Suprapubic skin (tissue), 4 donors: Measurements from ENCODE around the gene COIL. TPM values are rescaled to one million over a fixed set of nuclear protein-coding genes. Genes with fewer than 3 reads are reported as not detected.

ENCODE experiments used
- DNase-seq, 2 donors: peaks; one replicate each; pipeline ENCODE4 v3.0.0-alpha.2; 2019; ENCODE audit warnings: low spot score in 2 of 2
- H3K27ac ChIP-seq: fragments of 200-600 bp; sonication (generic); one replicate; pipeline ENCODE4 v1.5.1; 2019
- H3K27me3 ChIP-seq: fragments of 200-600 bp; sonication (generic); one replicate; pipeline ENCODE4 v1.5.1; 2019
- H3K36me3 ChIP-seq: fragments of 200-600 bp; sonication (generic); one replicate; pipeline ENCODE4 v1.5.1; 2019
- H3K4me1 ChIP-seq: fragments of 200-600 bp; sonication (generic); one replicate; pipeline ENCODE4 v1.5.1; 2019
- H3K4me3 ChIP-seq: fragments of 200-600 bp; sonication (generic); one replicate; pipeline ENCODE4 v1.5.1; 2019; ENCODE audit warnings: mild to moderate bottlenecking
- H3K9me3 ChIP-seq: fragments of 200-600 bp; sonication (generic); one replicate; pipeline ENCODE4 v1.5.1; 2019
- CTCF ChIP-seq, 2 donors: fragments of 200-600 bp in 1 of 2; fragments of 450-650 bp in 1 of 2; sonication (generic) in 1 of 2; IDR thresholded peaks; one replicate each; pipeline ENCODE4 v1.5.1; 2016 to 2019; ENCODE audit warnings: antibody characterized with exemption in 2 of 2, mild to moderate bottlenecking in 1 of 2, moderate library complexity in 1 of 2
- EP300 ChIP-seq: sonication (generic); formaldehyde crosslinking; IDR thresholded peaks from one replicate; pipeline ENCODE4 v1.6.1; 2017; ENCODE audit warnings: antibody characterized with exemption
- POLR2A ChIP-seq, 2 donors: fragments of 450-650 bp; IDR thresholded peaks; one replicate each; pipeline ENCODE4 v1.6.1; 2017; ENCODE audit warnings: antibody characterized with exemption in 2 of 2, mild to moderate bottlenecking in 2 of 2, moderate library complexity in 2 of 2
- POLR2AphosphoS5 ChIP-seq, 3 donors: sonication (generic); formaldehyde crosslinking; IDR thresholded peaks; one replicate each; pipeline ENCODE4 v1.6.1; 2017; ENCODE audit warnings: antibody characterized with exemption in 3 of 3
- WGBS: methylation state at CpG from one replicate; pipeline ENCODE4 v1.1.5; 2018; 5-methylcytosine and 5-hydroxymethylcytosine counted together
- total RNA-seq, 4 donors: library from RNA; depleted of rRNA; stranded (reverse); fragments of >200 nt; gene quantifications; one replicate each; pipeline ENCODE4 v1.1.0, GENCODE V29; 2016

The COIL gene
- total RNA-seq, 4 donors from 2014 or later: 13.0 to 15.6 (median 14.0) TPM

GRCh38 chr17:56994009-56994792, 33.4 kb upstream of the COIL start:
- H3K36me3 ChIP-seq: peaks cover 65% of the 10 kb centered on the region
- 87% methylated on average over 4 of the region's 4 CpGs for WGBS
- no peak for DNase-seq

GRCh38 chr17:56992364-56992763, 31.5 kb upstream of the COIL start:
- no peak for DNase-seq
- Histone ChIP-seq H3K27ac (no peak overlapping the region), H3K36me3 (peaks cover 73% of the 10 kb centered on the region), H3K9me3 (no peaks in the 10 kb centered on the region), H3K4me3 (no peak overlapping the region), H3K27me3 (no peaks in the 10 kb centered on the region), H3K4me1 (peaks cover 7% of the 10 kb centered on the region)
- TF ChIP-seq POLR2A (IDR thresholded peaks at IDR 0.05): no peak
- TF ChIP-seq EP300: no peak
- TF ChIP-seq POLR2AphosphoS5 (IDR thresholded peaks at IDR 0.05): no peak
- TF ChIP-seq CTCF (IDR thresholded peaks at IDR 0.05): no peak
- 78% methylated on average over 1 of the region's 1 CpG for WGBS

More at GRCh38 chr17:56994009-56994792, 33.4 kb upstream of the COIL start:
- no peak overlapping the region for H3K4me3 ChIP-seq
- peaks cover 7% of the 10 kb centered on the region for H3K4me1 ChIP-seq
- no peak overlapping the region for H3K27ac ChIP-seq
- no peak for TF ChIP-seq POLR2AphosphoS5 (IDR thresholded peaks at IDR 0.05)
- H3K27me3 ChIP-seq: no peaks in the 10 kb centered on the region
- no peaks in the 10 kb centered on the region for H3K9me3 ChIP-seq

DNA sequence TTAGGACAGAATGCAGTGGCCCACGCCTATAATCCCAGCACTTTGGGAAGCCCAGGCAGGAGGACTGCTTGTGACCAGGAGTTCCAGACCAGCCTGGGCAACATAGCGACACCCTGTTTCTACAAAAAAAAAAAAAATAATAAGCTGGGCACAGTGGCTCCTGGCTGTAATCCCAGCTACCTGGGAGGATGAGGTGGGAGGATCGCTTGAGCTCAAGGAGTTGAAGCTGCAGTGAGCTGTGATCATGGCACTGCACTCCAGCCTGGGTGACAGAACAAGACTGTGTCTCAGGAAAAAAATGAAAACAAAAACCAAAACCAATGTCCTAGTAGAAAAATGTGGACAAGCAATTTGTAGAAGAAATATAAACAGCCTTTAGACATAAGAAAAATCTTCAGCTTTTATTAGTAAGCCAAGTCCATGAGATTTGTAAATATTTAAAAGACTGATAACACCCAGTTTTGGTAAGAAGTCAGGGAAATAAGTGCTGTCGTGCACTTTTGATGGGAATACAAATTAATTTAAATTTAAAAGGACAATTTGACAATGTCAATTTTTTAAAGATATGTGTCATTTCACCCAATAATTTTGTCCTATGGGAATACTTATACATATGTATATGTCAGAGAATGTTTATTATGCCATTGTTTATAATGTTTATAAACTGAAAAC, 28.2 kb upstream of the COIL start:
- TF ChIP-seq EP300 (no peak), CTCF (IDR thresholded peaks at IDR 0.05) (no peak), POLR2A (IDR thresholded peaks at IDR 0.05) (no peak), POLR2AphosphoS5 (IDR thresholded peaks at IDR 0.05) (no peak)
- no peak for DNase-seq
- 92% methylated on average over 4 of the region's 4 CpGs for WGBS

GRCh38 chr17:56987283-56987834, 26.5 kb upstream of the COIL start:
- DNase-seq: no peak
- no peak for TF ChIP-seq POLR2A (IDR thresholded peaks at IDR 0.05)
- TF ChIP-seq POLR2AphosphoS5 (IDR thresholded peaks at IDR 0.05): no peak
- TF ChIP-seq EP300: no peak
- no peak for TF ChIP-seq CTCF (IDR thresholded peaks at IDR 0.05)
- Histone ChIP-seq H3K9me3 (no peaks in the 10 kb centered on the region), H3K27me3 (no peaks in the 10 kb centered on the region), H3K4me1 (peaks cover 6% of the 10 kb centered on the region), H3K4me3 (no peak overlapping the region), H3K36me3 (peaks cover 56% of the 10 kb centered on the region), H3K27ac (no peak overlapping the region)
- 79% methylated on average over 11 of the region's 11 CpGs for WGBS

More for the DNA sequence above, 28.2 kb upstream of the COIL start:
- H3K36me3 ChIP-seq: peaks cover 63% of the 10 kb centered on the region
- H3K4me3 ChIP-seq: no peak overlapping the region
- H3K4me1 ChIP-seq: peaks cover 1% of the 10 kb centered on the region
- H3K27ac ChIP-seq: no peak overlapping the region
- no peaks in the 10 kb centered on the region for H3K27me3 ChIP-seq
- H3K9me3 ChIP-seq: no peaks in the 10 kb centered on the region

GRCh38 chr17:56985371-56986162, 24.7 kb upstream of the COIL start:
- no peak for TF ChIP-seq EP300
- H3K36me3 ChIP-seq: peaks cover 42% of the 10 kb centered on the region
- no peak overlapping the region for H3K4me3 ChIP-seq
- no peaks in the 10 kb centered on the region for H3K27me3 ChIP-seq
- DNase-seq: no peak
- WGBS: 80% methylated on average over 14 of the region's 14 CpGs
- H3K9me3 ChIP-seq: no peaks in the 10 kb centered on the region
- peaks cover 13% of the 10 kb centered on the region for H3K4me1 ChIP-seq
- no peak overlapping the region for H3K27ac ChIP-seq
